Suprapubic skin (tissue), 4 donors: ENCODE data around the gene CAMK1D. TPM values are rescaled to one million over a fixed set of nuclear protein-coding genes. Genes with fewer than 3 reads are reported as not detected.
"Not testable (repeated sequence)": the region's sequence is repeated elsewhere in the genome, so short reads cannot be mapped to it uniquely, and the experiment has no call there.

Source experiments
- DNase-seq, 2 donors: peaks; one replicate each; pipeline ENCODE4 v3.0.0-alpha.2; 2019; ENCODE audit warnings: low spot score in 2 of 2
- H3K27ac ChIP-seq: fragments of 200-600 bp; sonication (generic); one replicate; pipeline ENCODE4 v1.5.1; 2019
- H3K27me3 ChIP-seq: fragments of 200-600 bp; sonication (generic); one replicate; pipeline ENCODE4 v1.5.1; 2019
- H3K36me3 ChIP-seq: fragments of 200-600 bp; sonication (generic); one replicate; pipeline ENCODE4 v1.5.1; 2019
- H3K4me1 ChIP-seq: fragments of 200-600 bp; sonication (generic); one replicate; pipeline ENCODE4 v1.5.1; 2019
- H3K4me3 ChIP-seq: fragments of 200-600 bp; sonication (generic); one replicate; pipeline ENCODE4 v1.5.1; 2019; ENCODE audit warnings: mild to moderate bottlenecking
- H3K9me3 ChIP-seq: fragments of 200-600 bp; sonication (generic); one replicate; pipeline ENCODE4 v1.5.1; 2019
- CTCF ChIP-seq, 2 donors: fragments of 200-600 bp in 1 of 2; fragments of 450-650 bp in 1 of 2; sonication (generic) in 1 of 2; IDR thresholded peaks; one replicate each; pipeline ENCODE4 v1.5.1; 2016 to 2019; ENCODE audit warnings: antibody characterized with exemption in 2 of 2, mild to moderate bottlenecking in 1 of 2, moderate library complexity in 1 of 2
- EP300 ChIP-seq: sonication (generic); formaldehyde crosslinking; IDR thresholded peaks from one replicate; pipeline ENCODE4 v1.6.1; 2017; ENCODE audit warnings: antibody characterized with exemption
- POLR2A ChIP-seq, 2 donors: fragments of 450-650 bp; IDR thresholded peaks; one replicate each; pipeline ENCODE4 v1.6.1; 2017; ENCODE audit warnings: antibody characterized with exemption in 2 of 2, mild to moderate bottlenecking in 2 of 2, moderate library complexity in 2 of 2
- POLR2AphosphoS5 ChIP-seq, 3 donors: sonication (generic); formaldehyde crosslinking; IDR thresholded peaks; one replicate each; pipeline ENCODE4 v1.6.1; 2017; ENCODE audit warnings: antibody characterized with exemption in 3 of 3
- WGBS: methylation state at CpG from one replicate; pipeline ENCODE4 v1.1.5; 2018; 5-methylcytosine and 5-hydroxymethylcytosine counted together
- total RNA-seq, 4 donors: library from RNA; depleted of rRNA; stranded (reverse); fragments of >200 nt; gene quantifications; one replicate each; pipeline ENCODE4 v1.1.0, GENCODE V29; 2016

Gene CAMK1D
- total RNA-seq, 4 donors from 2014 or later = 26.4 to 31.3 (median 30.2) TPM

- TF ChIP-seq POLR2AphosphoS5 (IDR thresholded peaks at IDR 0.05) (no peak), EP300 (no peak), POLR2A (IDR thresholded peaks at IDR 0.05) (no peak), CTCF (IDR thresholded peaks at IDR 0.05) (no peak)
- no peak for DNase-seq
- Histone ChIP-seq H3K4me3 (no peak overlapping the region), H3K27me3 (no peaks in the 10 kb centered on the region), H3K4me1 (peaks cover 29% of the 10 kb centered on the region), H3K27ac (no peak overlapping the region), H3K36me3 (no peaks in the 10 kb centered on the region), H3K9me3 (no peaks in the 10 kb centered on the region)
- WGBS = 91% methylated on average over 3 of the region's 3 CpGs
Measured at GRCh38 chr10:12721334-12721733, 372.0 kb downstream of the CAMK1D start.

- 78% methylated on average over 4 of the region's 4 CpGs for WGBS
- H3K4me1 ChIP-seq = peaks cover 28% of the 10 kb centered on the region
- DNase-seq = no peak
- H3K27me3 ChIP-seq = no peaks in the 10 kb centered on the region
- TF ChIP-seq CTCF (IDR thresholded peaks at IDR 0.05) (no peak), POLR2A (IDR thresholded peaks at IDR 0.05) (no peak)
- no peaks in the 10 kb centered on the region for H3K9me3 ChIP-seq
- no peaks in the 10 kb centered on the region for H3K36me3 ChIP-seq
- H3K27ac ChIP-seq = no peak overlapping the region
- no peak overlapping the region for H3K4me3 ChIP-seq
Measured at GRCh38 chr10:12723220-12723619, 373.9 kb downstream of the CAMK1D start.

GRCh38 chr10:12724807-12725579 lies 375.6 kb downstream of the CAMK1D start:
- no peaks in the 10 kb centered on the region for H3K36me3 ChIP-seq
- H3K4me1 ChIP-seq = peaks cover 10% of the 10 kb centered on the region
- no peak overlapping the region for H3K27ac ChIP-seq
- no peak for DNase-seq
- WGBS = 71% methylated on average over 10 of the region's 10 CpGs
- H3K4me3 ChIP-seq = no peak overlapping the region
- H3K9me3 ChIP-seq = no peaks in the 10 kb centered on the region
- H3K27me3 ChIP-seq = no peaks in the 10 kb centered on the region
- TF ChIP-seq POLR2AphosphoS5 (IDR thresholded peaks at IDR 0.05) (no peak), EP300 (no peak), POLR2A (IDR thresholded peaks at IDR 0.05) (no peak), CTCF (IDR thresholded peaks at IDR 0.05) (no peak)

GRCh38 chr10:12725580-12725888 lies 376.2 kb downstream of the CAMK1D start:
- DNase-seq, H3K36me3 ChIP-seq, H3K9me3 ChIP-seq, H3K4me3 ChIP-seq, H3K4me1 ChIP-seq, H3K27me3 ChIP-seq, H3K27ac ChIP-seq: not testable (repeated sequence)
- WGBS = 59% methylated on average over 5 of the region's 5 CpGs

- no peaks in the 10 kb centered on the region for H3K9me3 ChIP-seq
- peaks cover 5% of the 10 kb centered on the region for H3K4me1 ChIP-seq
- no peak for DNase-seq
- no peaks in the 10 kb centered on the region for H3K36me3 ChIP-seq
- no peaks in the 10 kb centered on the region for H3K27me3 ChIP-seq
- TF ChIP-seq POLR2AphosphoS5 (IDR thresholded peaks at IDR 0.05) (no peak), EP300 (no peak), POLR2A (IDR thresholded peaks at IDR 0.05) (no peak), CTCF (IDR thresholded peaks at IDR 0.05) (no peak)
- WGBS = 85% methylated on average over 19 of the region's 19 CpGs
- no peak overlapping the region for H3K4me3 ChIP-seq
- H3K27ac ChIP-seq = no peak overlapping the region
Measured at GRCh38 chr10:12726971-12727831, 377.9 kb downstream of the CAMK1D start.
